Neural progenitor cell (in vitro differentiated cells): Measurements from ENCODE around the gene PLVAP.

Experiments
- CTCF ChIP-seq: fragments of 200-600 bp; sonication (generic); IDR thresholded peaks from 2 replicates; pipeline ENCODE4 v1.5.1; 2017; ENCODE audit warnings: antibody characterized with exemption, mild to moderate bottlenecking
- EZH2 ChIP-seq: fragments of 200-600 bp; sonication (generic); IDR thresholded peaks from 2 replicates; pipeline ENCODE4 v1.6.1; 2017; ENCODE audit warnings: antibody characterized with exemption, mild to moderate bottlenecking, moderate library complexity
- EZH2phosphoT487 ChIP-seq: fragments of 200-600 bp; sonication (generic); IDR thresholded peaks from 2 replicates; pipeline ENCODE4 v1.6.1; 2017; ENCODE audit warnings: antibody characterized with exemption

- no peak for TF ChIP-seq CTCF
- TF ChIP-seq EZH2, result no peak
- no peak for TF ChIP-seq EZH2phosphoT487
Measured at GRCh38 chr19:17323964-17324332, 53.2 kb downstream of the PLVAP start.
